Nephron progenitor cell (in vitro differentiated cells): ENCODE measurements around the gene SGSH.
"Not testable (repeated sequence)": the region's sequence is repeated elsewhere in the genome, so short reads cannot be mapped to it uniquely, and the experiment has no call there.

Experiments used
- DNase-seq: peaks from one replicate; pipeline ENCODE4 v3.0.0; 2021
- H3K27ac Mint-ChIP-seq: 2 replicates; pipeline ENCODE4 v1.8.0; 2021; ENCODE audit warnings: mild to moderate bottlenecking, moderate library complexity, mixed read lengths
- H3K27me3 Mint-ChIP-seq: 2 replicates; pipeline ENCODE4 v1.8.0; 2021; ENCODE audit warnings: mild to moderate bottlenecking, low read depth, mixed read lengths; ENCODE audit not compliant: poor library complexity
- H3K36me3 Mint-ChIP-seq: 2 replicates; pipeline ENCODE4 v1.8.0; 2021; ENCODE audit warnings: low read depth, mixed read lengths
- H3K4me1 Mint-ChIP-seq: 2 replicates; pipeline ENCODE4 v1.8.0; 2021; ENCODE audit warnings: mixed read lengths
- H3K4me3 Mint-ChIP-seq: 2 replicates; pipeline ENCODE4 v1.8.0; 2021; ENCODE audit warnings: mild to moderate bottlenecking, moderate library complexity, mixed read lengths
- H3K9me3 Mint-ChIP-seq: 2 replicates; pipeline ENCODE4 v1.8.0; 2021; ENCODE audit warnings: mild to moderate bottlenecking, moderate library complexity, mixed read lengths
- TF ChIP-seq, protein P1 (sequence below): fragments of 200-600 bp; sonication (generic); IDR thresholded peaks from 2 replicates; pipeline ENCODE4 v1.5.0; 2021; ENCODE audit warnings: antibody characterized with exemption

Gene SGSH

GRCh38 chr17:80208050-80208449, 12.1 kb downstream of the SGSH start:
- Mint-ChIP-seq H3K4me1 (peaks cover 4% of the 10 kb centered on the region), H3K9me3 (no peaks in the 10 kb centered on the region), H3K36me3 (peaks cover 19% of the 10 kb centered on the region), H3K4me3 (no peak overlapping the region), H3K27me3 (no peaks in the 10 kb centered on the region), H3K27ac (no peak overlapping the region)
- TF ChIP-seq, protein P1, sequence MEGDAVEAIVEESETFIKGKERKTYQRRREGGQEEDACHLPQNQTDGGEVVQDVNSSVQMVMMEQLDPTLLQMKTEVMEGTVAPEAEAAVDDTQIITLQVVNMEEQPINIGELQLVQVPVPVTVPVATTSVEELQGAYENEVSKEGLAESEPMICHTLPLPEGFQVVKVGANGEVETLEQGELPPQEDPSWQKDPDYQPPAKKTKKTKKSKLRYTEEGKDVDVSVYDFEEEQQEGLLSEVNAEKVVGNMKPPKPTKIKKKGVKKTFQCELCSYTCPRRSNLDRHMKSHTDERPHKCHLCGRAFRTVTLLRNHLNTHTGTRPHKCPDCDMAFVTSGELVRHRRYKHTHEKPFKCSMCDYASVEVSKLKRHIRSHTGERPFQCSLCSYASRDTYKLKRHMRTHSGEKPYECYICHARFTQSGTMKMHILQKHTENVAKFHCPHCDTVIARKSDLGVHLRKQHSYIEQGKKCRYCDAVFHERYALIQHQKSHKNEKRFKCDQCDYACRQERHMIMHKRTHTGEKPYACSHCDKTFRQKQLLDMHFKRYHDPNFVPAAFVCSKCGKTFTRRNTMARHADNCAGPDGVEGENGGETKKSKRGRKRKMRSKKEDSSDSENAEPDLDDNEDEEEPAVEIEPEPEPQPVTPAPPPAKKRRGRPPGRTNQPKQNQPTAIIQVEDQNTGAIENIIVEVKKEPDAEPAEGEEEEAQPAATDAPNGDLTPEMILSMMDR: no peak
- DNase-seq: no peak

DNA sequence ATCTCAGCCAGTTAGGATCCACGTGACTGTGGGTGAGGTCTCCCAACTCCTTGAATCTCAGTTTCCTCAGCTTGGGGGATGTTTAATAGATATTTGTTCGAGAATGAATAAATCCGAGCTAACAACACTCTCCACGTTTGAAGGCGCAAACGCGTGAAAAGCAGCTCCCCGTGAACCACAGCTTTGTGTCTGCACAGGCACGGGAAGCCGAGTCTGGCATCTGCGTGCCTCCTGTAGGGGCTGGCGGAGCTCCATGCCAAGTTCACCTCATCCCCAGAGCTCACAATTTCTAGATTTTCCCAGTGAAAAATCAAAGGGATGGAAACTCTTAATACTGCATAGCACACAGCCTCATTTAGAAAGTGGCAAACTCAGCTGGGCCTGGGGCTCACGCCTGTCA, 14.3 kb downstream of the SGSH start:
- Mint-ChIP-seq H3K4me3 (no peak overlapping the region), H3K27ac (no peak overlapping the region), H3K27me3 (peaks cover 3% of the 10 kb centered on the region), H3K4me1 (peaks cover 4% of the 10 kb centered on the region), H3K9me3 (no peaks in the 10 kb centered on the region), H3K36me3 (peaks cover 24% of the 10 kb centered on the region)
- no peak for DNase-seq
- TF ChIP-seq, protein P1: no peak

DNA sequence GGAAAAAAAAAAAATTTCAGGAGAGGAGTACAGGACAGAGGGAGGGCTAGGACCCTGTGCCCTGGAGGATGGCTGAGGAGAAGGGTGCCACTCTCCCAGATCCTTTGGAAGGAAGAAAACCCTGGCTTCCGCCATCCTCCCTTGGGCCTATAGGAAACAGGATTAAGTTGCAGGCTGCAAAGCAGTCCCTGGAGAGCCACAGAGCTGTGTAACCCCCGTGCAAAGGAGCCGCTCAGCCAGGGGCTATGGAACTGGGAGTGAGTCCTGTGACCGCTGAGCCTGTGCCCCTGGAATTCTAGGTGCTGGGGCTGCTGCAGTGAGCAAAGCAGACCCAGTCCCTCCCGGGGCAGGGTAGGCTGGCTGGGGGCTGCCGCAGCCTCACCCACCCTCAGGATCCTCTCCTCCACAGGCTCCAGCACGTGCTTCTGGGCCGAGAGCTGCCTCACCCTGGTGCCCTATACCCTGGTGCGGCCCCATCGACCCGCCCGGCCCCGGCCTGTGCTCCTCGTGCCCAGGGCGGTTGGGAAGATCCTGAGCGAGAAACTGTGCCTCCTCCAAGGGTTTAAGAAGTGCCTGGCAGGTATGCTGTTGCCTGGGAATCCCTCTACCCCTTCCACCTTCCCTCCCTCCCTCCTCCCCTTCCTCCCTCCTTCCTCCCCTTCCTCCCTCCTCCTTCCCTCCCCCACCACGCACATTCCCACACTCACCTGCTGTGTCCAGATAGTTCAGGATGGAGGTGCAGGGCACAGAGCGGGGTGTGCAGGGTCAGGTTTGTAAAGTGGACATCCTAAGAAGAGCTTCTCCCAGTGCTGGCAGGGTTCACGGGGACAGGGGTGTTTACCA, 15.3 kb downstream of the SGSH start:
- no peak overlapping the region for H3K4me3 Mint-ChIP-seq
- peaks cover 15% of the 10 kb centered on the region for H3K36me3 Mint-ChIP-seq
- H3K4me1 Mint-ChIP-seq: peaks cover 4% of the 10 kb centered on the region
- no peak for DNase-seq
- TF ChIP-seq, protein P1: no peak
- no peak overlapping the region for H3K27ac Mint-ChIP-seq
- peaks cover 3% of the 10 kb centered on the region for H3K27me3 Mint-ChIP-seq
- H3K9me3 Mint-ChIP-seq: no peaks in the 10 kb centered on the region

DNA sequence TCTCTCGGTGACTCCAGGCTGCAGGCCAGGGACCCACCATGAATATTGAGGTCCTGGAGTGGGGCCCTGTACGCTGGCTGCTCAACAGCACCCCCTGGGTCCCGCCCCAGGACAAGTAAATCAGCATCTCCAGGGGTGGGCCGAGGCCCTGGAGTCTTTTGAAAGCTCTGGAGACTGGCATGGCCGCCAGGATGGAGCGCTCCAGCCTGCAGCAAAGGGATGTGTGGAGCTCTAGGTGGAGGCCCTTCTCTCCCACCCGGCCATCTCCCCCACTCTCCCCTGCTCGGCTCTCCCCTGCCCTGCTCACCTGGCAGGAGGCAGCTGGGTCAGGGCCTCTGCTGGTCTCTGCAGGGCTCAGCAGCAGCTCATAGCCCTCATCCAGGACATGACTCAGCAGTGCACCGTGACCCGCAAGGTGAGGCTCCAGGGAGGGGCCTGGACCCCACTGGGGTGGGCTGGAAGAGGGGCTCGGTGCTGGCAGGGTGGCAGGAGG, 16.6 kb downstream of the SGSH start:
- DNase-seq: no peak
- H3K27ac Mint-ChIP-seq: no peak overlapping the region
- H3K4me3 Mint-ChIP-seq: no peak overlapping the region
- peaks cover 3% of the 10 kb centered on the region for H3K27me3 Mint-ChIP-seq
- H3K4me1 Mint-ChIP-seq: peaks cover 10% of the 10 kb centered on the region
- TF ChIP-seq, protein P1: no peak
- no peaks in the 10 kb centered on the region for H3K9me3 Mint-ChIP-seq
- peaks cover 15% of the 10 kb centered on the region for H3K36me3 Mint-ChIP-seq

DNA sequence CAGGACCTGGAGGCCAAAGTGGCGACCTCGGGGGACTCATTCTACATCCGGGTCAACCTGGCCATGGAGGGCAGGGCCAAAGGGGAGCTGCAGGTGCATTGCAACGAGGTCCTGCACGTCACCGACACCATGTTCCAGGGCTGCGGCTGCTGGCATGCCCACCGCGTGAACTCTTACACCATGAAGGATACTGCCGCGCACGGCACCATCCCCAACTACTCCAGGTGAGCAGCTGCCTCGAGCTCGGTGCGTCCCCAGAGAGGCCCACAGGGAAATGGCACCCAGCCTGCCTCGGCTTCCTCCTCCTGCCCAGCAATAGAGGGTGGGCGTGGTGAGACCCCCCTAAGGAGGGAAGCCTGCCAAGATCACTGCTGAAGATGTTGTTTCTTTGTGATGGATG, 17.9 kb downstream of the SGSH start:
- Mint-ChIP-seq H3K4me3 (no peak overlapping the region), H3K36me3 (peaks cover 9% of the 10 kb centered on the region), H3K27ac (no peak overlapping the region), H3K27me3 (peaks cover 3% of the 10 kb centered on the region), H3K4me1 (peaks cover 22% of the 10 kb centered on the region), H3K9me3 (no peaks in the 10 kb centered on the region)
- DNase-seq: no peak
- TF ChIP-seq, protein P1: no peak

- Mint-ChIP-seq H3K27ac (no peak overlapping the region), H3K4me3 (no peak overlapping the region), H3K36me3 (peaks cover 6% of the 10 kb centered on the region), H3K27me3 (peaks cover 3% of the 10 kb centered on the region), H3K9me3 (no peaks in the 10 kb centered on the region), H3K4me1 (peaks cover 22% of the 10 kb centered on the region)
- DNase-seq: no peak
- TF ChIP-seq, protein P1: no peak
Measured at GRCh38 chr17:80201446-80201845, 18.7 kb downstream of the SGSH start.

- H3K27ac Mint-ChIP-seq, H3K4me3 Mint-ChIP-seq, DNase-seq, H3K27me3 Mint-ChIP-seq, H3K9me3 Mint-ChIP-seq, H3K36me3 Mint-ChIP-seq: not testable (repeated sequence)
- H3K4me1 Mint-ChIP-seq: peaks cover 30% of the 10 kb centered on the region
Measured at GRCh38 chr17:80199295-80199694, 20.8 kb downstream of the SGSH start.
